HUES6 (cell line): Measurements from ENCODE around the gene PLCZ1.

Experiments used
- H3K27ac ChIP-seq: 2 replicates; pipeline ENCODE4 v1.7.0; 2013; ENCODE audit warnings: low read depth, mild to moderate bottlenecking, low read length, inconsistent platforms
- H3K27me3 ChIP-seq: 2 replicates; pipeline ENCODE4 v1.6.1; 2013; ENCODE audit warnings: low read length; ENCODE audit not compliant: control insufficient read depth, insufficient read depth
- H3K36me3 ChIP-seq: 2 replicates; pipeline ENCODE4 v1.6.1; 2013; ENCODE audit warnings: low read length; ENCODE audit not compliant: control insufficient read depth, insufficient read depth
- H3K4me1 ChIP-seq: 2 replicates; pipeline ENCODE4 v1.6.1; 2013; ENCODE audit warnings: low read length; ENCODE audit not compliant: control insufficient read depth, insufficient read depth
- H3K4me3 ChIP-seq: 2 replicates; pipeline ENCODE4 v1.5.1; 2013; ENCODE audit warnings: low read depth, low read length
- H3K9ac ChIP-seq: one replicate; pipeline ENCODE4 v1.6.1; 2013; ENCODE audit warnings: mild to moderate bottlenecking, low read length
- H3K9me3 ChIP-seq: 2 replicates; pipeline ENCODE4 v1.6.1; 2013; ENCODE audit warnings: low read depth, low read length; ENCODE audit not compliant: control insufficient read depth, insufficient read depth

Gene PLCZ1

DNA sequence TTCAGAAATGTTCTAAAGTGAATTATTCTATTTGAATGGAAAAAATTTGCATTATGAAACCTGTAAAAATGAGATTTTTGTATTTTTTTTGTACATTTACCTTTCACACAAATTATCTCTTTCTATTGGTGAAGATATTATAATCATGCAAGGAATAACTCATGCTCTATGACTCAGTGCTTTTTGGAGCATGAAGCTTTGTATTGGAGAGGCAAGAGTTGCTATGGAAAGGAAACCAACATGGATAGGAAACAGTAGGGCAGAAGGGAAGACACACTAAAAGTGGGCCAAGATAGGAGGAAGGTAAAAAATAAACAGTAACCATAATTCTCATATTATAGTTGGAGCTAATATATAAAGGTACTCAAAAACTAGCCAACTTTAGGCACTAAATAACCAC lies 79.0 kb downstream of the PLCZ1 start:
- H3K27me3 ChIP-seq: no peaks in the 10 kb centered on the region
- H3K4me3 ChIP-seq: no peak overlapping the region
- H3K36me3 ChIP-seq: no peaks in the 10 kb centered on the region
- H3K9me3 ChIP-seq: 0 out of 2 replicates have a peak, but pooled peaks cover 2% of the 10 kb centered on the region
- no peak overlapping the region for H3K9ac ChIP-seq
- H3K4me1 ChIP-seq: no peaks in the 10 kb centered on the region
- H3K27ac ChIP-seq: no peak overlapping the region

DNA sequence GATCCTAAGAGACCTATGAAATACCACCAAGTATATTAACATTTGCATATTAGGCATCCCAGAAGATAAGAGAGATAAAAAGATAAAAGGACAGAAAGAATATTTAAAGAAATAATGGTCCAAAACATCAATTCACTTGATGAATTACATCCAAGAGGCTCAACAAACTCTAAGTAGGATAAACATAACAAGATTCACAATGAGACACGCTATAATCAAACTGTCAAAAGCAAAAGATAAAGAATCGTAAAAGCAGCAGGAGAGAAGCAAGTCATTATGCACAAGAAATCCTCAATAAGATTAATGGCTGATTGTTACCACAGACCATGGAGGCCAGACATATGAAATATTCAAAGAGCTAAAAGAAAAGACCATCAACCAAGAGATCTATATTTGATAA lies 79.6 kb downstream of the PLCZ1 start:
- no peaks in the 10 kb centered on the region for H3K4me1 ChIP-seq
- 0 out of 2 replicates have a peak, but pooled peaks cover 2% of the 10 kb centered on the region for H3K9me3 ChIP-seq
- no peaks in the 10 kb centered on the region for H3K27me3 ChIP-seq
- H3K36me3 ChIP-seq: no peaks in the 10 kb centered on the region
- H3K27ac ChIP-seq: no peak overlapping the region
- H3K9ac ChIP-seq: no peak overlapping the region
- H3K4me3 ChIP-seq: no peak overlapping the region

DNA sequence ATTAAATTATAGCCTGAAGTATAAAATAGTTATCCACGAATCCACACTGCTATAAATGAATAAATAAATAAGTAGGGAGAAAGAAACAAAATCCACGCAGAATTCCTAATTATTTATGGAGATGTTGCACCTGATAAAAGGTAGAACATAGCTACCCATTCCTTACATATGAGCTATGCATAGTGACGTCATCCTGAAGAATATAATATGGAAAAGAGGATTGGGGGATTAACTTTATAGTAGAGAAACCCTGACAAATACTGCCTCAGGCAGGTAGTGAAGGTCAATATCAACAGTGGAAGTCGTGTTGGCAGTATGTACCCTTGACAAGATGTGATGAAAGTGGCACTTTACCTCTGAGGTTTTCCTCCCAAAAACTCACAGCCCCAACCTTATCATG lies 82.5 kb downstream of the PLCZ1 start:
- Histone ChIP-seq H3K36me3 (no peaks in the 10 kb centered on the region), H3K4me3 (no peak overlapping the region), H3K9ac (no peak overlapping the region), H3K27ac (no peak overlapping the region), H3K9me3 (no peaks in the 10 kb centered on the region), H3K27me3 (no peaks in the 10 kb centered on the region), H3K4me1 (no peaks in the 10 kb centered on the region)

DNA sequence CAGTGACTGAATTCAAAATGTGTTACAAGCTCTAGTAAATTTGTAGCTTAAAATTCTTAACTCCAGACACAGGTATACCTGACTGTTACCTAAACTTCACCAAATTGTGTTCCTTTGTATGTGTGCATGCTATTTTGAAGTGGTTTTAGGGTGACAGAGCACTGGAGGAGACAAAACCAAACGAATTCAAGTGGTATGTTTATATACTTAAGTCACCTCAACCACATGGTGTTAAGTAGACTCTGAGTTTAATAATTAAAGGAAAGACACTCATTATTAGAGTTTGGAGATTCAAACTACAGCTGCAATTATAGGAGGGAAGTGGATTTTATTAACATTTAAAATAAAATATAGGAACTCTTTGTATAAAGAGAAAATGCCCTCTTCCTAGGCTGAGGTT lies 84.3 kb downstream of the PLCZ1 start:
- no peaks in the 10 kb centered on the region for H3K9me3 ChIP-seq
- no peak overlapping the region for H3K9ac ChIP-seq
- no peaks in the 10 kb centered on the region for H3K27me3 ChIP-seq
- no peak overlapping the region for H3K27ac ChIP-seq
- H3K4me1 ChIP-seq: no peaks in the 10 kb centered on the region
- no peak overlapping the region for H3K4me3 ChIP-seq
- H3K36me3 ChIP-seq: no peaks in the 10 kb centered on the region

DNA sequence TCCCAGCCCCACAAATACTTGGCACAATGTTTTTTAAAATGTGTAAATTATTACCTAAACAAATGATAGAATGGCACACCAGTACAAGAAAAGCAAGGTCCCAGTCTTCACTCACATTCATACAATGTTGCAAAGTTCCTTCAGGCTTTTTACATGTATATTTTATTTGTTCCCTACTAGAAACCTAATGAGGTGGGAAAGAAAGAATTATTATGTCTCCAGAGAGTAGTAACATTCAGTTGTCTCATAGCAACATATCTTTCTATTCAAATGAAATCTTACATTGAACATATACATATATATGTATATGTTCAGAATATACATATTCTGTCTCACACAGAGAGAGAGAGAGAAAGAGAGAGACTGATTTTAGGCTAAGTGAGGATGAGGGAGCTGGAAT lies 85.2 kb downstream of the PLCZ1 start:
- no peak overlapping the region for H3K27ac ChIP-seq
- no peaks in the 10 kb centered on the region for H3K9me3 ChIP-seq
- no peak overlapping the region for H3K4me3 ChIP-seq
- H3K27me3 ChIP-seq: no peaks in the 10 kb centered on the region
- no peak overlapping the region for H3K9ac ChIP-seq
- H3K36me3 ChIP-seq: no peaks in the 10 kb centered on the region
- no peaks in the 10 kb centered on the region for H3K4me1 ChIP-seq

DNA sequence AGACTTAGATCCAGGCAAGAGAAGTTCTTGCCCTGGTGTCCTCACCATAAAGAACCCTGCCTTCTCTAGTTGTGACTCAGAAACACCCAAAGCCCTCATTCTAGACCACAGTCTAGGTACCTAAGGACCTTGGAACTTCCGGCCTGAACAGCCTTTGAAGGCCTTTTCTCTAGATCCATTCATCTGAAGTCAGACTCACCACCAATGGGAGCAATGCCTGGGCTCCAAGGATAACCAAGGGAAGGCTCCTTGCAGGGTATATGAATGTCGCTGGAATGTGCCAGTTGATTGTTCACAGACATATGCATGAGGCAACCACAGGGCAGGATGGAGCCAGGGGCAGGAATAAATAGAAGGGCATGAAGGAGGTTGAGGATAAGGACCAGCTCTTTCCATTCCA lies 86.3 kb downstream of the PLCZ1 start:
- no peaks in the 10 kb centered on the region for H3K36me3 ChIP-seq
- no peak overlapping the region for H3K9ac ChIP-seq
- H3K27ac ChIP-seq: no peak overlapping the region
- no peak overlapping the region for H3K4me3 ChIP-seq
- no peaks in the 10 kb centered on the region for H3K27me3 ChIP-seq
- H3K4me1 ChIP-seq: no peaks in the 10 kb centered on the region
- no peaks in the 10 kb centered on the region for H3K9me3 ChIP-seq

DNA sequence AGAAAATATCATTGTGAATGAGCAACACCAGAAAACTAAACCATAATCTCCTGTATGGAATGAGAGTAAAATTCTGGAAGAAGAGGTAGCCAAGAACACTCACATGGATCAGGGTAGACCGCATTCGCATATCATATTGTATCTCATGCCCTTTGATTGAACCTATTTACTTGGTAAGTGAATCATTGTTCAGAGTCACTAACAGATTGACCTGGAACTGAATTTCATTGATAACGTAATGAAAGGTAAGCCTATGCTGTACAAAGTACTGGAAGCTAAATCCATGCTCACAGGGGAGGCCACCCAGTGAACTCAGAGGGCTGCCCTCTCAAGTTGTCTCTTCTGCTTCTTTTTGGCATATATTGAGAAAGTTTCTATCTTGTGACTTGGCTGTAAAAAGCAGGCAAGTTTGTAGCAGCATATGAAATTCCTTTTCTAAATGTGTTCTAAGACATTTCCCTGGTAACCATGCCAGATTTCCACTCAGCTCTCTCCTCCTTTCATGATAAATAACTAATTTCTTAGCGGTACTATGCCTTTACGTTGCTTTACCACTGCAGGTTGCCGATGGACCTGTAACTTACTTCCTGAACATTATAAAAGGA lies 91.4 kb downstream of the PLCZ1 start:
- H3K36me3 ChIP-seq: no peaks in the 10 kb centered on the region
- H3K4me1 ChIP-seq: no peaks in the 10 kb centered on the region
- no peaks in the 10 kb centered on the region for H3K9me3 ChIP-seq
- no peaks in the 10 kb centered on the region for H3K27me3 ChIP-seq
- no peak overlapping the region for H3K27ac ChIP-seq
- no peak overlapping the region for H3K9ac ChIP-seq
- H3K4me3 ChIP-seq: no peak overlapping the region

DNA sequence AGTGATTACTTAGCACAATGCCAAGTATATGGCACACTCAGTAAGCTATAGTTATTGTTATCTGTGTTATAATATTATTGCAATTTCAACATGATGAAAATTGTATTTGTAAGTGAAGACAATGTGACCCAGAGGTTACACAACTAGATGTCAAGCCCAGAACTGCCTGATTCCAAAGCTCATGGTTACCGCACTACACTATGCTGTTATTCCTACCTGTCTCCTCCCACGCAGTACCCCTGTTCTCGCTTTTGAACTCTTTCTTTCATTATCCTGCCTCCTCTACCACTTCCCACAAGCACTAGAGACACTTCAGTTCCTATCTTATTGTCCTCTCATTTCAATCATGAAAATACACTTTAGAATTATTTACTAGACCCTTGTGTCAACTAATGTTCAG lies 93.2 kb downstream of the PLCZ1 start:
- H3K27me3 ChIP-seq: no peaks in the 10 kb centered on the region
- no peak overlapping the region for H3K27ac ChIP-seq
- H3K9ac ChIP-seq: no peak overlapping the region
- H3K9me3 ChIP-seq: no peaks in the 10 kb centered on the region
- H3K4me3 ChIP-seq: no peak overlapping the region
- H3K4me1 ChIP-seq: no peaks in the 10 kb centered on the region
- H3K36me3 ChIP-seq: no peaks in the 10 kb centered on the region

DNA sequence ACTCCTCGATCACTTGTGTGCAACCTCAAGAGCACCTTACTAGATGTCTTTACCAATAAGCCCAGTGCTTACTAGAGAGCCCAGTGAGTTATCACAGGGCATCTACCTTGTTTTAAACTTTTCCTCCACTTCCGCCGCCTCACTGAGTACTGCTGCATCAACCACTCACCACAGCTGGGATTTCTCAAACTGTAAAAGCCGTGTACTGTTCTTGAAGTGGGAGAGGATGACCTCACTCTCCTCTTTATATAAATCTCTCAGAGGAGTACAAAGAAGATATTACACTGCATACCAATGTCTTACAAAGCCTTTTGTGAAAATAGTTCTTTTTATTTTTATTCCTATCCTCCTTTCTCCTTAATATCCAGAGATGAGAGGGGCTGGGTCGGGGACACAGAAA lies 94.1 kb downstream of the PLCZ1 start:
- H3K4me1 ChIP-seq: no peaks in the 10 kb centered on the region
- no peak overlapping the region for H3K4me3 ChIP-seq
- no peak overlapping the region for H3K9ac ChIP-seq
- no peaks in the 10 kb centered on the region for H3K9me3 ChIP-seq
- no peaks in the 10 kb centered on the region for H3K36me3 ChIP-seq
- H3K27ac ChIP-seq: no peak overlapping the region
- H3K27me3 ChIP-seq: no peaks in the 10 kb centered on the region

DNA sequence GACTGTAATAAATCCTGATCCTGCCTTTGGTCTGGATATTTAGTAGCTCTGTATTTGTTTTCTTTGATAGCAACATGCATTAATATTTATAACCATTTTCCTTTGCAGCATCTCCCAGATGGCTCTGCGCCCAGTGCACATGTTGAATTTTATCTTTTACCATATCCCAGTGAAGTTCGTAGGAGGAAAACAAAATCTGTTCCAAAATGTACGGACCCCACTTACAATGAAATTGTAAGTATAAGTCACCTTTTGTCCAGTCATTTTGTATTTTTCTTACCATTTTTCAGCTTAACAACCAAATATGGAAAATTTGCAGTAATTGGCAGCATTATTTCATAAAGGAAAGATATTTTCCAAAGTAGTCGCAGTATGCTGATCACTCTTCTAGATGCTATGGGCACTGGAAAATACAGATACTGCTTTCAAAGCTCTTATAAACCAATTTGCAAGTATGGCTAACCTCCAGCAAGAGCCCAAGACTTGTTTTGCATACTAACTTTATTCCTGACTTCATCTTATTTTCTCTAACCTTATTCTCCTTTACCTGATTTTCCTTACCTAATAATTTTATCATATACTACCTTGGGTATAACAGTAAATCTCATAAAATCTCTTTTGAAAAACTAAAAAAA lies 97.4 kb downstream of the PLCZ1 start:
- H3K9ac ChIP-seq: no peak overlapping the region
- no peak overlapping the region for H3K27ac ChIP-seq
- H3K9me3 ChIP-seq: no peaks in the 10 kb centered on the region
- H3K27me3 ChIP-seq: no peaks in the 10 kb centered on the region
- no peaks in the 10 kb centered on the region for H3K4me1 ChIP-seq
- no peak overlapping the region for H3K4me3 ChIP-seq
- H3K36me3 ChIP-seq: no peaks in the 10 kb centered on the region

DNA sequence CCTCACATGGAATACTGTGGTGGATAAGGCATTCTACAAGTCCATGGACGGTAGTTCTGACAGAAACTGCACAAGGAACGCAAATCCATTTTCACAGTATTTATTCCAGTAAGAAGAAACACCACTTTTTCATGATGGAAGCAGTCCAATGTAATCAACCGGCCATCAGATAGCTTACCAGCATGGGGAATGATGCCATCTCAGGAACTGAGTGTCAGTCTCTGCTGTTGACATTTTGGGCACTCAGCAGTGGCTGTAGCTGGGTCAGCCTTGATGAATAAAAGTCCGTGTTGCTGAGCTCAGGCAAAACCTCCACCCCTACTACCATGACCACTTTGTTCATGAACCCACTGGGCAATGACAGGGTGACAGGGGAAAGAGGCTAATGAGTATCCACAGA lies 103.4 kb downstream of the PLCZ1 start:
- no peak overlapping the region for H3K9ac ChIP-seq
- no peaks in the 10 kb centered on the region for H3K27me3 ChIP-seq
- no peaks in the 10 kb centered on the region for H3K4me1 ChIP-seq
- H3K9me3 ChIP-seq: no peaks in the 10 kb centered on the region
- H3K36me3 ChIP-seq: no peaks in the 10 kb centered on the region
- H3K4me3 ChIP-seq: no peak overlapping the region
- no peak overlapping the region for H3K27ac ChIP-seq
